ENCODE results near the gene LRP8. TPM values are rescaled to one million over a fixed set of nuclear protein-coding genes. Genes with fewer than 3 reads are reported as not detected.

Gene LRP8
- total and polyA plus RNA-seq, 2 of the 13 experiments (the other 11 are each of a cell fraction or from before 2014, with no cell fraction given): 17.3 to 17.4 TPM

DNA sequence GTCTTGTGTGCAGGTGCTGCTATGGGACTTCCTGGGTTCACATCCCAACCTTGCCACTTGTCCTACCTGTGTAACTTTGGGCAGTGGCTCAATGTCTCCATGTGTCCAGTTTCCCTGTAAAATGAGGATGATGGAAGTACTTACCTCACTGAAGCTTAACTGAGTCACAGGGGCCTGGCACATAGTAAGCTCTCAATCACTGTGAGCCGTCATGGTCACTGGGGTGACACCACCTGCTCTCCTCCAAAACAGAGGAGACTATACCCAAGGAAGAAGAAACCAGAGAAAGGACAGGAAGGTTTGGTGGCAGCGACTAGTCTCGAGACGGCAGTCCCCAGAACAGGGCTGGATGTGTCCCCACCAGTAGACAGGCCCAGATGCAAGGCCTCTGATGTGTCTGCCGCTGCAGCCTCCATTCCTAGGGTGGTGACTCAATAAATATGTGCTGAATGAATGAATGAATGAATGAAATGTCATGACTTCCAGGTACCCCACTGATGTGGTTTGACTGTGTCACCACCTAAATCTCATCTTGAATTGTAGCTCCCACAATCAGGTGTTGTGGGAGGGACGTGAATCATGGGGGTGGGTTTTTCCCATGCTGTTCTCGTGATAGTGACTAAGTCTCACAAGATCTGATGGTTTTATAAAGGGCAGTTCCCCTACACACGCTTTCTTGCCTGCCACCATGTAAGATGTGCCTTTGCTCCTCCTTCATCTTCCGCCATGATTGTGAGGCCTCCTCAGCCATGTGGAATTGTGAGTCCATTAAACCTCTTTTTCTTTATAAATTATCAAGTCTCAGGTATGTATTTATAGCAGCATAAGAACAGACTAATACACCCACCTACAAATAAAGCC is 13.0 kb upstream of the LRP8 start:
- DNase-seq (ENCODE audit: low spot score): no peak

More for the DNA sequence above, 13.0 kb upstream of the LRP8 start:
- Histone ChIP-seq H2AFZ (ENCODE audit: low read length) (no peak overlapping the region), H3K4me1 (ENCODE audit: insufficient read depth, low read length) (peaks cover 11% of the 10 kb centered on the region), H3K4me3 (replicated peaks in 1 of 3; ENCODE audit: insufficient read depth in 1 of 3, low read depth in 2 of 3, low read length in 3 of 3) (no peak overlapping the region), H3K9me3 (ENCODE audit: low read length) (no peaks in the 10 kb centered on the region), H3K79me2 (ENCODE audit: insufficient read depth, low read length) (no peaks in the 10 kb centered on the region), H4K20me1 (ENCODE audit: insufficient read depth, low read length) (no peaks in the 10 kb centered on the region), H3K27ac (ENCODE audit: extremely low read length, insufficient read depth, low read length) (no peak overlapping the region), H3K36me3 (replicated peaks in 1 of 2; ENCODE audit: control insufficient read depth in 1 of 2, insufficient read depth in 2 of 2, low read length in 2 of 2) (no peaks in the 10 kb centered on the region), H3K27me3 (ENCODE audit: control insufficient read depth in 1 of 2, insufficient read depth in 2 of 2, low read length in 2 of 2) (peaks cover 3 to 19% of the 10 kb centered on the region in 2 experiments; a peak in 2 of 5 replicates), H3K4me2 (ENCODE audit: low read depth, low read length) (no peak overlapping the region; the same call in 1 of the 2 replicates), H3K9ac (ENCODE audit: insufficient read depth, low read depth, low read length) (no peak overlapping the region)
- in situ Hi-C loops (cut with HindIII; ENCODE audit: extremely low pct_ligation_motif_present, low pct_unique_long_range_greater_than_20kb): no loop called here
- ChIA-PET POLR2A (no interaction called here), CTCF (ENCODE audit: low intra/inter-chr PET ratio, low total read pairs) (no interaction called here)
- TF ChIP-seq DPF2 (CRISPR knock-in tag; IDR thresholded peaks at IDR 0.05; ENCODE audit: borderline replicate concordance, low read depth): no peak
- no peak for TF ChIP-seq MED13 (CRISPR knock-in tag; IDR thresholded peaks at IDR 0.05)
- TF ChIP-seq RXRA (CRISPR knock-in tag; IDR thresholded peaks at IDR 0.05): no peak
- TF ChIP-seq FOSL2 (CRISPR knock-in tag; IDR thresholded peaks at IDR 0.05): no peak
- TF ChIP-seq ZNF724P (CRISPR knock-in tag; IDR thresholded peaks at IDR 0.05; ENCODE audit: borderline replicate concordance): no peak
- TF ChIP-seq, protein P1, sequence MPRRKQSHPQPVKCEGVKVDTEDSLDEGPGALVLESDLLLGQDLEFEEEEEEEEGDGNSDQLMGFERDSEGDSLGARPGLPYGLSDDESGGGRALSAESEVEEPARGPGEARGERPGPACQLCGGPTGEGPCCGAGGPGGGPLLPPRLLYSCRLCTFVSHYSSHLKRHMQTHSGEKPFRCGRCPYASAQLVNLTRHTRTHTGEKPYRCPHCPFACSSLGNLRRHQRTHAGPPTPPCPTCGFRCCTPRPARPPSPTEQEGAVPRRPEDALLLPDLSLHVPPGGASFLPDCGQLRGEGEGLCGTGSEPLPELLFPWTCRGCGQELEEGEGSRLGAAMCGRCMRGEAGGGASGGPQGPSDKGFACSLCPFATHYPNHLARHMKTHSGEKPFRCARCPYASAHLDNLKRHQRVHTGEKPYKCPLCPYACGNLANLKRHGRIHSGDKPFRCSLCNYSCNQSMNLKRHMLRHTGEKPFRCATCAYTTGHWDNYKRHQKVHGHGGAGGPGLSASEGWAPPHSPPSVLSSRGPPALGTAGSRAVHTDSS (CRISPR knock-in tag; conservative IDR thresholded peaks at IDR 0.05): no peak
- no peak for TF ChIP-seq ZFP82 (CRISPR knock-in tag; IDR thresholded peaks at IDR 0.05; ENCODE audit: borderline replicate concordance)
- TF ChIP-seq, protein P2, sequence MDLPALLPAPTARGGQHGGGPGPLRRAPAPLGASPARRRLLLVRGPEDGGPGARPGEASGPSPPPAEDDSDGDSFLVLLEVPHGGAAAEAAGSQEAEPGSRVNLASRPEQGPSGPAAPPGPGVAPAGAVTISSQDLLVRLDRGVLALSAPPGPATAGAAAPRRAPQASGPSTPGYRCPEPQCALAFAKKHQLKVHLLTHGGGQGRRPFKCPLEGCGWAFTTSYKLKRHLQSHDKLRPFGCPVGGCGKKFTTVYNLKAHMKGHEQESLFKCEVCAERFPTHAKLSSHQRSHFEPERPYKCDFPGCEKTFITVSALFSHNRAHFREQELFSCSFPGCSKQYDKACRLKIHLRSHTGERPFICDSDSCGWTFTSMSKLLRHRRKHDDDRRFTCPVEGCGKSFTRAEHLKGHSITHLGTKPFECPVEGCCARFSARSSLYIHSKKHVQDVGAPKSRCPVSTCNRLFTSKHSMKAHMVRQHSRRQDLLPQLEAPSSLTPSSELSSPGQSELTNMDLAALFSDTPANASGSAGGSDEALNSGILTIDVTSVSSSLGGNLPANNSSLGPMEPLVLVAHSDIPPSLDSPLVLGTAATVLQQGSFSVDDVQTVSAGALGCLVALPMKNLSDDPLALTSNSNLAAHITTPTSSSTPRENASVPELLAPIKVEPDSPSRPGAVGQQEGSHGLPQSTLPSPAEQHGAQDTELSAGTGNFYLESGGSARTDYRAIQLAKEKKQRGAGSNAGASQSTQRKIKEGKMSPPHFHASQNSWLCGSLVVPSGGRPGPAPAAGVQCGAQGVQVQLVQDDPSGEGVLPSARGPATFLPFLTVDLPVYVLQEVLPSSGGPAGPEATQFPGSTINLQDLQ (CRISPR knock-in tag; IDR thresholded peaks at IDR 0.05): no peak
- ATAC-seq: no peak
- 66% methylated on average over 8 of the region's 9 CpGs for WGBS (ENCODE audit: low lambda C conversion rate)
- no TSS peak for BruUV-seq (replicated peaks)
- intact Hi-C loops (cut with micrococcal nuclease; ENCODE audit: unreplicated experiment): no loop called here
- FAIRE-seq: no peak
